ENCODE data around the gene LDLRAD1. TPM values are rescaled to one million over a fixed set of nuclear protein-coding genes. Genes with fewer than 3 reads are reported as not detected.
"Not testable (repeated sequence)": the region's sequence is repeated elsewhere in the genome, so short reads cannot be mapped to it uniquely, and the experiment has no call there.

The LDLRAD1 gene
- total RNA-seq, 1 experiment from 2014 or later, result 1.6 TPM

- POLR2A ChIA-PET (ENCODE audit: unreplicated experiment), result no interaction called here
- CTCF ChIA-PET, result no interaction called here
These were observed 13.4 kb downstream of the LDLRAD1 start for GRCh38 chr1:54004481-54005049.

DNA sequence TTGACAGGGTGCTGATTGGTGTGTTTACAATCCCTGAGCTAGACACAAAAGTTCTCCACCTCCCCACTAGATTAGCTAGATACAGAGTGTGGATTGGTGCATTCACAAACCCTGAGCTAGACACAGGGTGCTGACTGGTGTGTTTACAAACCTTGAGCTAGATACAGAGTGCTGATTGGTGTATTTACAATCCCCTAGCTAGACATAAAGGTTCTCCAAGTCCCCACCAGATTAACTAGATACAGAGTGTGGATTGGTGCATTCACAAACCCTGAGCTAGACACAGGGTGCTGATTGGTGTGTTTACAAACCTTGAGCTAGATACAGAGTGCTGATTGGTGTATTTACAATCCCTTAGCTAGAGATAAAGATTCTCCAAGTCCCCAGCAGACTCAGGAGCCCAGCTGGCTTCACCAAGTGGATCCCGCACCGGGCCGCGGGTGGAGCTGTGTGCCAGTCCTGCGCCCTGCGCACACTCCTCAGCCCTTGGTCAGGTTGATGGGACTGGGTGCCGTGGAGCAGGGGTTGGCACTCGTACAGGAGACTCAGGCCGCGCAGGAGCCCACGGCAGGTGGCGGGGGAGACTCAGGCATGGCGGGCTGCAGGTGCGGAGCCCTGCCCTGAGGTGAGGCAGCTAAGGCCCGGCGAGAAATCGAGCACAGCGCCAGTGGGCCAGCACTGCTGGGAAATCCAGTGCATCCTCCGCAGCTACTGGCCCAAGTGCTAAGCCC lies 14.1 kb downstream of the LDLRAD1 start:
- H3K27ac ChIP-seq; POLR2A ChIA-PET (ENCODE audit: unreplicated experiment); intact Hi-C loops (cut with micrococcal nuclease; ENCODE audit: unreplicated experiment); BruUV-seq (replicated peaks); H3K79me2 ChIP-seq (ENCODE audit: low read depth); H3K4me1 ChIP-seq (replicated peaks; ENCODE audit: insufficient read depth); H3K36me3 ChIP-seq (ENCODE audit: low read depth); H4K20me1 ChIP-seq (ENCODE audit: insufficient read depth); H3K9me2 ChIP-seq (ENCODE audit: insufficient read depth); H3F3A ChIP-seq (ENCODE audit: insufficient read depth, low read depth); H3K27me3 ChIP-seq (ENCODE audit: insufficient read depth, low read depth); H3K4me2 ChIP-seq; H3K9me3 ChIP-seq (ENCODE audit: insufficient read depth, low read depth); DNase-seq; H3K4me3 ChIP-seq; CTCF ChIA-PET; H2AFZ ChIP-seq: not testable (repeated sequence)

More at GRCh38 chr1:54004481-54005049, 13.4 kb downstream of the LDLRAD1 start:
- Histone ChIP-seq H3F3A (ENCODE audit: insufficient read depth, low read depth) (no peaks in the 10 kb centered on the region), H3K27ac (no peak overlapping the region), H3K4me2 (no peak overlapping the region), H3K27me3 (ENCODE audit: insufficient read depth, low read depth) (no peaks in the 10 kb centered on the region), H3K4me1 (replicated peaks; ENCODE audit: insufficient read depth) (no peaks in the 10 kb centered on the region), H3K9me2 (ENCODE audit: insufficient read depth) (no peaks in the 10 kb centered on the region), H3K9me3 (ENCODE audit: insufficient read depth, low read depth) (no peaks in the 10 kb centered on the region), H3K36me3 (ENCODE audit: low read depth) (no peaks in the 10 kb centered on the region), H3K4me3 (no peak overlapping the region), H4K20me1 (ENCODE audit: insufficient read depth) (no peaks in the 10 kb centered on the region), H2AFZ (no peak overlapping the region), H3K79me2 (ENCODE audit: low read depth) (no peaks in the 10 kb centered on the region)
- TF ChIP-seq CTCF (conservative IDR thresholded peaks at IDR 0.05) (no peak), EZH2 (IDR thresholded peaks at IDR 0.05; ENCODE audit: low read depth) (no peak)
- no TSS peak for BruUV-seq (replicated peaks)
- intact Hi-C loops (cut with micrococcal nuclease; ENCODE audit: unreplicated experiment), result no loop called here
- no peak for DNase-seq

GRCh38 chr1:54003249-54003646 lies 14.7 kb downstream of the LDLRAD1 start:
- intact Hi-C loops (cut with micrococcal nuclease; ENCODE audit: unreplicated experiment), result no loop called here
- Histone ChIP-seq H3F3A (ENCODE audit: insufficient read depth, low read depth) (no peaks in the 10 kb centered on the region), H3K4me1 (replicated peaks; ENCODE audit: insufficient read depth) (no peaks in the 10 kb centered on the region), H4K20me1 (ENCODE audit: insufficient read depth) (no peaks in the 10 kb centered on the region), H2AFZ (no peak overlapping the region), H3K4me3 (no peak overlapping the region), H3K27ac (no peak overlapping the region), H3K9me2 (ENCODE audit: insufficient read depth) (no peaks in the 10 kb centered on the region), H3K27me3 (ENCODE audit: insufficient read depth, low read depth) (no peaks in the 10 kb centered on the region), H3K36me3 (ENCODE audit: low read depth) (no peaks in the 10 kb centered on the region), H3K9me3 (ENCODE audit: insufficient read depth, low read depth) (no peaks in the 10 kb centered on the region), H3K79me2 (ENCODE audit: low read depth) (no peaks in the 10 kb centered on the region), H3K4me2 (no peak overlapping the region)
- DNase-seq, result no peak
- BruUV-seq (replicated peaks), result no TSS peak
- no peak for TF ChIP-seq CTCF (conservative IDR thresholded peaks at IDR 0.05)
- no peak for TF ChIP-seq EZH2 (IDR thresholded peaks at IDR 0.05; ENCODE audit: low read depth)
- POLR2A ChIA-PET (ENCODE audit: unreplicated experiment), result no interaction called here
- CTCF ChIA-PET, result no interaction called here
